Measurements from ENCODE around the gene TRMT1.

The TRMT1 gene

DNA sequence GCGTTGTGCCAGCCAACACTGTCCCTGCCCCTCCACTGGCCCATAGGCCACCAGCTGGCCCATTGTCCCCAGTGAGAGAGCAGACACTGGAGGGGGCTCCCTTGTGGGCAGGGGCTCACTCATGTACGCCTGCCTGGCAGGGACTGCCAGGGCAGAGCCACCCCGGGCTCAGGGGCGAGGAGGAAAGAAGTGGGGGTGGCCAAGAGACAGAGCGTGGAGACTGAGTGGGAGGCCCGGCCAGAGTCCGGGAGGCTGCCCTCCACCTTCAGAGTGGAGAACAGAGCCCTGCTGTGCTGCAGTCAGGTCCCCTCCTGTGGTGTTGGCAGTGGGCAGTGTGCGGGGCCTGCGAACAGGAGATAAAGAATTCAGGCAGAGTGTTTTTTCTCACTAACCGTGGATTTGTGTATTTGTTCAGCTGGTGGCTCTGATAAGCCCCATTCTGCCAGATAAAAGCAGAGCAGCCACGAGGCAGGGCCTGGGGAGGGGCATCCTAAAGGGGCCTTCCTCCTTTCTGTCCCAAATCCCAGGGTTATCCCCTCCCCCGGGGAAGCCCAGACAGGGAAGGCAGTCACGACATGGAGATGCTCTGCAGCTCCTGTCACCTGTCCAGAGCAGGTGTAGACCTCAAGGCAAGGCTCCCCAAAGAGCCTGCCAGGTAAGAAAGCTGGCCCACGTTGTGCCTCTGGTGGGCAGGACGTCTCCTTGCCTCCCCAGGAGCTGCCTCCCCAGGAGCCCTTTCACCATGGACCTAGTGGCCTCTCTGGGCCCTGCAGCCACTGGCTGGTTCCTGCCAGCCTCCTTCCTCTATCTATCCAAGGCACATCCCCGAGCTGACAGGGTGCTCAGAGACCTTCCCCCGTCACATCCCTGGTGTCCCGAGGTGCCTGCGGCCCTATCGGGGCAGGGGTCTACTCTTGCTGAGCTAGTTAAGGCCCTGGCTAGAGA is 46.9 kb downstream of the TRMT1 start:
- DNase-seq = no peak

DNA sequence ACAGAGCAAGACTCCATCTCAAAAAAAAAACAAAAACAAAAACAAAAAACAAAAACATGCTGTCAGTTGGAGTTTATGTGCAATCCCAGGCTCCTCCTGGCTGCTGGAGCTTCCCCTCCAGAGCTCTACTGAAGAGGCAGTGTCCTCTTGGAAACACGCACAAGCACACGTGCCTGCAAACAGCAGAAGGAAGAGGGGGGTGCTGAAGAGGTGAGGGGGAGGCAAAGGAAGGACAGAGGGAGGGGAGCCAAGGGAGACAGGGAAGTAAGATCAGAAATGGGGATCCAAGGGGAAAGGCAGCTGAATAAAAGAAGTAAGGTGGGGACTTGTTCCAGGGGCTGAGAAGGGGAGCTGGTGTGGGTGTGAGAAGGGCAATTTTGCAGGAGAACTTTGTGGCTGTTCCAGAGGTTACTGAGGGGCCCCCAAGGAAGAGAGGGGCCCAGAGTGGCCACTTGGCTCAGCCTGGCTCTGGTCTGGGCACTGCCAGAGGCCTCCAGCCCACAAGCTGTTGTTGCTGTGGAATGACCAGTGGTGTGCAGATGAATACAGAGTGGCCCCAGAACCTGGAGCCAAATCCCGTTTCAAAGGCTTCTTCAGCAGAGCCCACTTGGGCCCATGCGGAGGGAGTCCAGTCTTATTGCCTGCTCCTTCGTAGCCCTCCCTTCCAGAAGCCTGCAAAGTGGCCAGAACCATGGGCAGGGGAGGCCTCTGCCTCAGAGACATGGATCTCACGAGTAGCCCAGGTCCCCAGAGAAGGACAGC is 48.3 kb downstream of the TRMT1 start:
- no peak for DNase-seq

DNA sequence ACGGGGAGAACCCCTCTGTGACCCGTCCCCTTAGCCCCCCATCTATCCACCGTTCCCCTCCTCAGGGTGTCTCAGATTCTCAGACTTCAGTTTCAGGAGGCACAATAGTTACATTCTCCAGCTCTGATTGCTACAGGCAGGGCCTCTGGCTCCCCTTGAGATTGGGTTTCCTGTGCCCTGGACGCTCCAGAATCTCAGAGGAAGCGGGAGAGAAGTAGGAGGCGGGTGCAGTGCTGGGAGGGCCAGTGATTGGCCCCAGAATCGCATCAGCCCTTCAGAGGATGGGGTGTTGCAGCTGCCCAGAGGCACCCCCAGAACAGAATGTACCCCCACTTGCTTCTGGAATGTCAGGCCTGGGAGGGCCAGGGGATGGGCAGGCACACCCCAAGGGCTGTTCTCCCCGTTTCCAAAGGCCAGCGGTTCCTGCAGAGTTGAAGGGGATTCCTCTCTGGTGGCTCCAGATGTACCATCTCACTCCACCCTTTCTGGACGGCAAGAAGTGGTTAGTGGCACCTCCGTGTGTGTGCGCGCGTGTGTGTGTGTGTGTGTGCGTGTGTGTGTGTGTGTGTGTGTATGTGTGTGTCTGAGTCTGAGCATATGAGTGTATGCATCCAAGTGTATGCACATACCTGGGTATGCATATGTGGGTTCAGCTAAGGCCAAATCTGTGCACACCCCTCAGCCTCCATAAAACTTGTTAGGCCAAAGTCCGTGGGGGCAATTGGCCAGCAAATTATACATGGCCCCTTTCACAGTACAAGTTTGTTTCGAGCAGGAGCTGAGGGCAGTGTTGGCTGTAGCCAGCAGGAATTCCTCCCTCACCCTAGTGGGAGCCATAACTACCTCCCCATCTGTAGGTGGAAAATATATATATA is 49.4 kb downstream of the TRMT1 start:
- DNase-seq = no peak

DNA sequence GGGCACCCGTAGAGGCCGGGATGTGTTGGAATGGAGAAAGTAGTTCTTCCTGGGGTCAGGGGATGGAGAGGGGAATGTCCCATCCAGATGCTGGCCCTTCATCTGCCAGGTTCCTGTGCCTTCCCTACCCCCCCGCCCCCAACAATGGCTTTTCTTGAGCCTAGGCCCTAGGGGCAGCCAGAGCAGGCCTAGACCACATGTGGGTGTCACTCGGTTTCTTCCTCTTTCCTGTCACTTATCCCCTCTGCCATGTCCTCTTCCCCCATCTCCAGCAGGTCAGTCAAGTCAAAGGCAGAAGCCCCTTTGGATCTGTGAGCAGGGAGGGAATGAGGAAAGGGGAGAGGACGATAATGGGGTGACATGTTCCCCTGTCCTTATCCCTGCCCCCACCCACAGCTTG is 50.3 kb downstream of the TRMT1 start:
- DNase-seq = no peak

DNA sequence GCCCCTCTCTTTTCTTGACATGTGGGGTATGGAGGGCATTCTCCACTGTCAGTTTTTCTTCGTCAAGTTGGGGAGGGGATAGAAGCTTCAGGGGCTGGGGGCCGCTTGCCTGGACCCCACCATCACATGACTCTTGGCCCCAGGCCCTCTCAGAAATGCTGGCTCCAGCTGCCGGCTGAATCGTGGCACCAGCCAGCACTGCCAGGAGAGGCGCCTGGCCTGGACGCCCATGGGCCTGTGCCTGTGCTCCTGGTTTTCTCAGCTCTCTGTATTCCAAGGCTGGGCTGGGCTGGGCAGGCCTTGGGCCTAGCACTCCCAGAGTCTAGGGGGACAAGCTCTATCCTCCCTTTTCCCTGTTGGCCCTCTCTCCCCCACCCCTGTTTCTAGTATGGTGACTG is 52.4 kb downstream of the TRMT1 start:
- no peak for DNase-seq

DNA sequence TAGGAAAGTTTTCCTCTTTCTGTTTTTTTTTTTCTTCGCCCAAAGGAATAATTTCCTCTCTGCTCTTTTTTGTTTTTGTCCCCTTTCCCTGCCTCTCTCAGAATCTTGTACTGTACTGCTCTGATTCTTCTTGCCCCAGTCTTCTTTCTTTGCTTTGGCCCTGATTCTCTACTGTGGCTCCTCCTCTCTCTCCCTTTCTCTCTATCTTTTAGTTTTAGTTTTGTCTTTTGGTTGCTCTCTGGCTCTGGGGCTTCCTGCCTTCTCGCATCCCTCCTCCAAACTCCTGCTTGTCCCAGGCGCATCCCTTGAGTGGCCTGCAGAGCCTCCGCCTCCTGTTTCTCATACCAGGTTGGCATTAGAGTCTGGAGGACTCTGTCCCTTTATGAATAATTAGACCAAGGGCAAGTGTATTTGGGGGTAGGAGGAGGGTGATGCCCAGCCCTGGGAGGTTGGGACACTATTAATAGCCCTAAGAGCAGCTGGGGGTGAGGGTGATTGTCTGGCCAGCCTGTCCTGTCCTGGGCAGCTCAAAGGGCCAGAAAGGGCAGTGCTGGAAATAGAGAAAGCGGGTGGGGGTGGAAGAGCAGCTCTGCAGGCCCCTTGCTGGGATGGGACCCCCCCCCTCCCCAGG is 53.0 kb downstream of the TRMT1 start:
- no peak for DNase-seq

DNA sequence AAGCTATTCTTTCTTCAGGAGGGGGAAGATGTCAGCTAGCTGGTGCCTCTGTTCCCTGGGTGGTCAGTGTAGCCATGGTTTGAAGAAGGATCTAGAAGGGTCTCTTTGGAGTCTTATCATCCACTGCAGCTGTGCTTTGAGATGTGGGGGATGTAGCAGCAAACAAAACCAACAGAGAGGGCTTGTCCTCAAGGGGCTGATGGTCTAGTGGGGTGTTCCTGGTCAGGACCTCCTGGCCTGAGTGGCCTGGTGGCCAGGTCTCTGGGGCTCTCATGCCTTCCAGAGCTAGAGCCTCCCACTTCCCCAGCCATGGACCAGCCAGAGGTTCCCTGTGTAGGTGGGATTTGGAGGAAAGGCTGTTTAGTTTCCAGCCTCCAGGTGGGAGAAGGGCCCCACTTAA is 54.2 kb downstream of the TRMT1 start:
- no peak for DNase-seq

DNA sequence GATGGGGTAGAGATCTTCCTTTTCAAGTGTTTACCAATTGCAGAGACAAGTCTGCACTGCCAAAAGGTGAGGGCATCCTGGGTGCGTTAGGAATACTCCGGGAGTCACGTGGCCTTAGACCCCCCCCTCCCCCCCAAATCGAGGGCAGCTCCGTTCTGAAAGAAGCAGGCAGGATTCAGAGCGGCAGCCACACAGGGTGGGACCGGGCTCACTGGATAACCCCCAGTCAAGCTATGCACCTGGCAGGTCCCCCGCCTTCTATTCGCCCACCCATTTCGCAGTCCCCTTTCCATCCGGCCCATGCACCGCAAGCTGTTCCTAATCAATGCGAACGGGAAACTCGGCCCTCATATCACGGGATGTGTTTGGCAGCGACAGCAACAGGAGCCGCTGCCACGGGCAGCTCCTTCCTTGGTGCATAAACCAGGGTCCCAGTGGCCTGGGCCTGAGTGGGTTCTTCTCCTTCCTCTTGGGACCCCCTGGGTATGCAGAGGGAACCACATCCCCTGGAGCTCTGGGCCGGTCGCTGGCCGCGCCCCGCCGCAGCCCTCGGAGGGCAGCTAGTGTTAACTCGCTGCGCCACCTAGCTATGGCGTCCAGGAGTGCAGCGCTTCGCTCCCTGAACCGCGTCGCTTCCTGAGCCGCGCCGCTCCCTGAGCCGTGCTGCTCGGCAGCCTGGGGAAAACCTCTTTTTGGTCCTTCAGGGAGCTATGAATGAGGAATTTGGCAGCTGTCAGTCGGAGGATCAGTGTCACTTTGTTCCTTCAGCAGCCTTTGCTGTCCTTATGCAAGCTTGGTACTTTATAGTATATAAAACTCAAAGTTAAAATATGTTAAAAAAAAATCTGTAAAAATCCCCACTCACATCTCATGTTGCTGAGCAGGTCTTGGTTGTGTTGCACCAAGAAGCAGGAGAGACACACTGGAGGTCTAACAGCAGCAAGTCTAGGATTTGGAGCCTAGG is 55.3 kb downstream of the TRMT1 start:
- DNase-seq = peak; percentile 77

DNA sequence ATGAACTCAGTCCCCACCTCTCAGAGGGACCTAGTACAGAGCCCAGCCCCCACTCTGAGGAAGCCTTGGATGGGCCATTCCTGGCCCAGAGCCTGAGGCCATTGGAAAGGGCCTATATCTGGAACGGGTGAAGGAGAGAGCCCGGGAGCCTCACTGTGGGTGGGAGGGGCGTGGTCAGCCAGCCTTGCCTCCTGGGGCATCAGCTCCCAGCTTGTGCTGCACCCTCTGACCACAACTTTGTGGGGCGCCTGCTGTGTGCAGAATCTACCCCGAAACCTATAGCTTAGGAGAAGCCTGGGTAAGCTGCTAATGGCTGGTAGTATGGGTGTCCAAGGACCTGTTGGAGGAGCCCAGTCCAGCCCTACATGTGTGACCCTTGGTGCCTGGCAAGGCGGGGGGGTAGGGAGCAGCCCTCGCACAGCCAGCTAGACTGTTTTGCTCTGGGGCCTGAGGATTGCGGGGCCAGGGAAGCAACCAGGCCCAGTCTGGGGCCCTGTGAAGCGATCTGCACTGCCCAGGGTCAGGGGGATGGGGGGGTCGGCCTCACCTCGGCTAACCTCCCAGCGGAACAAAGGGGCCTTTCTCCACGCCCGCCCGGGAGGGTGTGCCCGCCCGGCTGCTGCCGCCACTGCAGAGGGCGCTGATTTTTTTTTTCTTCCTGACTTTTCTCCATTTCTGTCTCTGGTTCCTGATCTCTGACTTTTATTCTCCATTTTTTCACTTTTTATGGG is 56.1 kb downstream of the TRMT1 start:
- peak; percentile 46 for DNase-seq

DNA sequence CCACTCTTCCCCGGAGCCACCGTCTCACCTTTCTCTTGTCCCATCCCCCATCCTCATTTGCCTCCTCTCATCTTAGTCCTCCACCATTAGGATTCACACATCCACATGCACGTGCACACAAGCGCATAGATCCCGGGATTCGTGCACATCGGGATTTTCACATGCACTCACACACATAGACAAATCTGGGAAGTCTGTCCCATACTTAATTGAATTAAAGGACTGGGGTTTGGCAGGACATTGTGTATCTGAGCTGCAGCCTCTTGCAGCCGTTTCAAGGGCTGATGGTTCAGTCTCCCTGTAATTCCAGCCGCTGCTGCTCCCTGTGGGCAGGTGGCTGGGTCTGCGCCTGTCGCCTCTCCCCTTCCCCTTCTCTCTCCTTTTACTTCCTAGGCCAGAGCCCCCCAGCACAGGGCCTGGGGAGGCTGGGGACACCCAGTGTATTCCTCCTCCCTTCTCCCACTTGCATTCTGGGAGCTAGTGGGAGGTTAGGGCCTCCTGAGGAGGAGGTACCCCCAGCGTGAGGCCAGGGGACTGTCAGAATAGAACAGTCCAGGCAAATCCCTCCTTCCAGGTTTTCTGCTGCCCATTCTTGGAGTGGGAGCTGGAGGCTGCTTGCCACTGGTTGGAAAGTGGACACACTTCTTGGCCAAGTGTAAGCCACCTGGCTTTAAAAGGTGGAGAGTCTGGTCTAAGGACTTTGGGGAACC is 57.4 kb downstream of the TRMT1 start:
- DNase-seq = no peak

DNA sequence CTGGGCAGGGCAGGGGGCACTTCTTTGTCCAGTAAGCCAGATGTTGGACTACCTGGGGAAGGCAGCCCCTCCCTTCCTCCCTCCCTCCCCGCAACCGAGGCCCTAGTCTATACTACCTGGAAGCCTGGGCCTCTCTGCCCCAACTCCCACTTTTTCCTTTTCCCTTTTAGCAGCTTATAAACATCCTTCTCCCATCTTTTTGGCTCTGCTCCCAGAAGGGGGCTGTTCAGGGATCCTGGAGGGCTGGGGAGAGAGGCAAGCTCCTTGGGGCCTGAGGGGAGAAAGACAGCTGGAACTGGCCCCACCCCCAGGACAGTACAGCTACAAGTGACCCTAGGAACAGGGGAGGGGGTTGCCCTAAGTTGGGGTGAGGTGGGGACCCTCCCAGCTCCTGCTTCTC is 58.8 kb downstream of the TRMT1 start:
- DNase-seq = no peak

DNA sequence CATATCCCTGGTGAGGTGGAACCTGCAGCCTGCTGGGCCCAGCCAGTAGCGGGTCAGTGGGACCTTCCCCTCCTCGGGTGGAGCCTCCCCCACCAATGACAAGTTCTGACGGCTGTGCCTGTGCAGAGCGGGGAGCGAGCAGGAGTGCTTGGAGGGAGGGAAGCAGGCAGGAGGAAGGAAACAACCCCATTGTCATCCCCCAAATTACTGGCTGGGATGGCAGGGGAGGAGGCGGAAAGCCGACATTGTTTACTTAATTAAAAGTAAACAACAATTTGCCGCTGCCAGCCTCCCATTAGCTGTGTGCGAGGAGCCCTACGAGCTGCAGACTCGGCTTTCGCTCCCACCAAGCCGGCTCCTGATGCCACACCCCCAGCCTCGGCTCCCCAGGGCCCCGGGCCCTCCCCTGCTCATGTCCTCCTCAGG is 59.4 kb downstream of the TRMT1 start:
- no peak for DNase-seq

DNA sequence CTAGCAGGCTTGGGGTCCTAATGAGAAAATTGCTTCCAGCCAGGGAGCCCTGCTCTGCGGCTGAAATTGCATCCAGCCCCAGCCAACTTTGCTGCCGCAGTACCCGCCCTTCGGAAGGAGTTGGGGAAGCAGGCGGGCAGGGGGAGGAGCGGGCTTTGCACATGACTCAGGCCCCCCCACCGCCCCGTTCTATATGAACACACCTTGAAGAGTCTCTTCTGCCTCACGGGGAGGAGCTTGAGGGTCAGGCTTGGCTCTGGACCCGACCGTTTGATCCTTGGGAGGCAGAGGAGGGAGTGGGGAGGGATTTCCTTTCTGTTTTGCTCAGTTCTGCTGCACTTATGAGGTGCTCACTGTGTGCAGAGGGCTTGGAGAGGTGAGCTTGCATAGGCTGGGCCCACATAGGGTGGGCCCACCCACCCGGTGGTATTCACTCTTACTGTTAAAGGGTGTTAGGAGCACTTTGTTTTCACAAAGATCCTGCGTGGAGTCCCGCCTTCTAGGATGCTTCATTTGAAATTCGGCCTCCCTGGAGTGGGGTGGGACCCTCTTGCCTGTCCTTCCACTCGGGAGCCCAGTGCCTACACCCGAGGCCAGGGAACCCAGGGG is 60.4 kb downstream of the TRMT1 start:
- no peak for DNase-seq

DNA sequence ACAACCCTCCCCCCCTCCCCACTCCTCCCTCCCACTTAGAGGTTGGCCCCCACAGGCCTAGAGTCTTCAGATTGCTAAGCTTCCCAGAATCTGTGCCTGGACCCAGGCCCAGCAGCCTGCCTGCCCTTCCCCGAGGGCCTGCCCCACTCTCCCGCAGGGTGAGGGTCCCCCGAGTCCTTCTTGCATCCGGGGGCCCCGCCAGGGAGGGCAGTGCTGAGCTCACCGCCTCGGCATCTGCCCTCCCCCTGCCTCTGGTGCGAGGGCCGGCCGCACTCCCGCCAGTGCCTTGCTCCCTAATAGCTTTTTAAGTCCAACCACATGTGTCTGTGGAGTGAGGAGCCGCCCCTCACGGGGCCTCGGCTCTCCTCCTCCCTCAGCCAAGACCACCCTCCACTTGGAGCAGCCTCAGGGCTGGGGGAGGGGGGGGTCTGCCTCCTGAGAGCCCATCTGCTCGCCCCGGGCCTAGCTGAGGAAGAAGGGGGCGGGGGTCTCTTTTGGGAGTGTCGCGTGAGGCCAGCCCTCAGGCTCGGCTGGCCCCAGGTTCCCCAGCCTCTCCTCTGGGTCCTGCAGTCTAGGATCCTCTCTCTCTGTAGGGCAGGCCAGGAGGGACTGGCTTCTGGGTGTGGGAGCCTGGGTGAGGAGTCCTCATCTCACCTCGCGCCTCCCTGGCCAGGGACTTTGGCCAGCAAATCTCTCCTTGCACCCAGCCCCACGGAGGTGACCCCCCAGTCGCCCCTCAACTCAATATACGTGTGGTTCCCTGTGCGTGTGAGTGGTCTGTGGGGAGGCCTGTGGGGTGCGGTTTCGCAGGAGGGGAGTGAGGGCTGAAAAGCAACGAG is 61.1 kb downstream of the TRMT1 start:
- peak; percentile 47 for DNase-seq

Data from 8988T (cell line).